HEK293T (cell line): Measurements from ENCODE around the gene SNX19.
"Not testable (repeated sequence)": the region's sequence is repeated elsewhere in the genome, so short reads cannot be mapped to it uniquely, and the experiment has no call there.

Experiments used
- CTCF ChIA-PET: fragments of 350-600 bp; formaldehyde crosslinking; extraction: SDS; loops from one replicate; lab custom pipeline; 2021; ENCODE audit warnings: antibody characterized with exemption, inconsistent platforms; lab: Yijun Ruan, JAX
- POLR2A ChIA-PET: fragments of 350-600 bp; formaldehyde crosslinking; extraction: SDS; loops from one replicate; lab custom pipeline; 2020; ENCODE audit warnings: antibody characterized with exemption, inconsistent platforms; lab: Yijun Ruan, JAX
- DNase-seq: peaks from one replicate; pipeline ENCODE4 v3.0.0; 2012; ENCODE audit warnings: mixed read lengths; ENCODE audit errors: extremely low spot score
- ARNT ChIP-seq: fragments of 450-650 bp; IDR thresholded peaks from 2 replicates; pipeline ENCODE4 v1.6.1; 2017; ENCODE audit warnings: mild to moderate bottlenecking
- BHLHE40 ChIP-seq: fragments of 450-650 bp; IDR thresholded peaks from 2 replicates; pipeline ENCODE4 v1.6.1; 2016; ENCODE audit warnings: mild to moderate bottlenecking, moderate library complexity, borderline replicate concordance
- CTBP1 ChIP-seq: fragments of 450-650 bp; IDR thresholded peaks from 2 replicates; pipeline ENCODE4 v1.6.1; 2016; ENCODE audit warnings: borderline replicate concordance
- ELF4 ChIP-seq: fragments of 450-650 bp; IDR thresholded peaks from 2 replicates; pipeline ENCODE4 v1.6.1; 2017; ENCODE audit warnings: antibody characterized with exemption
- FOXA1 ChIP-seq: fragments of 450-650 bp; IDR thresholded peaks from 2 replicates; pipeline ENCODE4 v1.6.1; 2016; ENCODE audit warnings: mild to moderate bottlenecking
- FOXK2 ChIP-seq: fragments of 450-650 bp; IDR thresholded peaks from 2 replicates; pipeline ENCODE4 v1.6.1; 2016; ENCODE audit warnings: mild to moderate bottlenecking
- FOXM1 ChIP-seq: fragments of 450-650 bp; IDR thresholded peaks from 2 replicates; pipeline ENCODE4 v1.6.1; 2017; ENCODE audit warnings: mild to moderate bottlenecking, borderline replicate concordance
- HDGF ChIP-seq: fragments of 450-650 bp; IDR thresholded peaks from 2 replicates; pipeline ENCODE4 v1.6.1; 2017; ENCODE audit warnings: antibody characterized with exemption, borderline replicate concordance
- L3MBTL2 ChIP-seq: fragments of 450-650 bp; conservative IDR thresholded peaks from 2 replicates; pipeline ENCODE4 v1.6.1; 2016; ENCODE audit warnings: mild to moderate bottlenecking
- LEF1 ChIP-seq: fragments of 450-650 bp; IDR thresholded peaks from 2 replicates; pipeline ENCODE4 v1.6.1; 2017; ENCODE audit warnings: mild to moderate bottlenecking, borderline replicate concordance
- NFRKB ChIP-seq: fragments of 450-650 bp; IDR thresholded peaks from 2 replicates; pipeline ENCODE4 v1.6.1; 2016; ENCODE audit warnings: mild to moderate bottlenecking, moderate library complexity
- SP1 ChIP-seq: fragments of 450-650 bp; IDR thresholded peaks from 2 replicates; pipeline ENCODE4 v1.6.1; 2017
- SUZ12 ChIP-seq: fragments of 450-650 bp; IDR thresholded peaks from 2 replicates; pipeline ENCODE4 v1.6.1; 2016; ENCODE audit warnings: mild to moderate bottlenecking
- TARDBP ChIP-seq: fragments of 450-650 bp; IDR thresholded peaks from 2 replicates; pipeline ENCODE4 v1.6.1; 2016
- ZNF384 ChIP-seq: fragments of 450-650 bp; IDR thresholded peaks from 2 replicates; pipeline ENCODE4 v1.6.1; 2016
- TF ChIP-seq, protein P1 (sequence below): fragments of 450-650 bp; IDR thresholded peaks from 2 replicates; pipeline ENCODE4 v1.6.1; 2016

SNX19 gene

DNA sequence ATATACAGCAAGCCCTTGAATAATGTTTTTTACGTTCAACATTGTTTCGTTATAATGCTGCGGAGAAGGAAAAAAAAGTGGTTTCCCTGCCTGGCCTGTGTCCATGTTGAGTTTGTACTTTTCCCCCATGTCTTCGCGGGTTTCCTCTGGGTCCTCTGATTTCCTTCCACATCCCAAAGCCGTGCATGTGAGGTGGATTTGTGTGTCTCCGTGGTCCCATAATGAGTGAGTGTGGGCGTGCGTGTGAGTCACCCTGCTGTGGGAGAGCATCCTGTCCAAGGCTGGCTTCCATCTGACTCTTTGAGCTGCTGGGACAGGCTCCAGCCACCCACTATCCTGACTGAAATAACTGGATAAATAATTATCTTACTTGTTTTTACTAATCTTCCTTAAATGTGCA lies 29.6 kb upstream of the SNX19 start:
- ChIA-PET POLR2A (no interaction called here), CTCF (no interaction called here)
- TF ChIP-seq HDGF (no peak), FOXK2 (no peak), L3MBTL2 (no peak), SP1 (no peak), ARNT (no peak), CTBP1 (no peak), NFRKB (no peak)
- no peak for DNase-seq

DNA sequence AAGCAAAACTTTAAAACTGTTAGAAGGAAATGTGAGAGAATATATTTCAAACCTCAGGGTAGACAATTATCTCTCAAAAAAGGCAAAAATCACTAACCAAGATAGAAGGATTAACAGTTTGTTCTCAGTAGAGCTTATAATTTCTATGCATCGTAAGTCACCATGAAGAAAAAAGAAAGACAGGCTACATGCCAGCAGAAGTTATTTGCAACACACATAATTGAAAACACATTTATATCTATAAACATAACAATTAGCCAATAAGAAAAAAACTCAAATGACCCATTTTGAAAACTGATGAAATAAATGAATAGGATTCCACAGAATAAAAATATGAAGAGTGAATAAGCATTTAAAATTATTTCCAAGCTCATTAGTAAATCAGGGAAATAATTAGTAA lies 24.4 kb upstream of the SNX19 start:
- POLR2A ChIA-PET: no interaction called here
- DNase-seq: no peak
- no peak for TF ChIP-seq BHLHE40
- no peak for TF ChIP-seq ARNT
- no peak for TF ChIP-seq L3MBTL2
- TF ChIP-seq, protein P1, sequence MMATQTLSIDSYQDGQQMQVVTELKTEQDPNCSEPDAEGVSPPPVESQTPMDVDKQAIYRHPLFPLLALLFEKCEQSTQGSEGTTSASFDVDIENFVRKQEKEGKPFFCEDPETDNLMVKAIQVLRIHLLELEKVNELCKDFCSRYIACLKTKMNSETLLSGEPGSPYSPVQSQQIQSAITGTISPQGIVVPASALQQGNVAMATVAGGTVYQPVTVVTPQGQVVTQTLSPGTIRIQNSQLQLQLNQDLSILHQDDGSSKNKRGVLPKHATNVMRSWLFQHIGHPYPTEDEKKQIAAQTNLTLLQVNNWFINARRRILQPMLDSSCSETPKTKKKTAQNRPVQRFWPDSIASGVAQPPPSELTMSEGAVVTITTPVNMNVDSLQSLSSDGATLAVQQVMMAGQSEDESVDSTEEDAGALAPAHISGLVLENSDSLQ: no peak
- TF ChIP-seq SUZ12: no peak
- TF ChIP-seq SP1: no peak
- no peak for TF ChIP-seq NFRKB
- no peak for TF ChIP-seq FOXK2
- CTCF ChIA-PET: no interaction called here

DNA sequence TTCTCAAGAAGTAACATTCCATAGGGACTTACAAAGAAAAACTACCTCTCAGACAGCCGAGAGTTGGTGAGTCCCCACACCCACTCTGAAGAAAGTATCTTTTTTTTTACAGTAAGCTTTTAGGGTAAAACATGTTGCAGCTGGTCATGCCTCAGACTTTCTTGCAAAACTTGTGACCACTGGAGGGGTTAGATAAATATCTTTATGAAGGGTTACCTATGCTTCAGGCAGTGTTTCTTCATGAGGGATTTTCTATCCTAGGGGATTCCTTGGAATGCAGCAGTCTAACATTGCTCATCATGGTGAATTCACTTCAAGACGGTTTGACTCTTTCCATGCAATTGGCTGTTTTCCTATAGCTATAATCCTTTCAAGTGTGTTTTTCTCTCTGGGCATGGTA lies 20.8 kb upstream of the SNX19 start:
- TF ChIP-seq BHLHE40 (no peak), L3MBTL2 (no peak), HDGF (no peak), ELF4 (no peak), FOXK2 (no peak), ARNT (no peak), LEF1 (no peak), SP1 (no peak), FOXA1 (no peak), FOXM1 (no peak), TARDBP (no peak)
- ChIA-PET CTCF (no interaction called here), POLR2A (no interaction called here)
- DNase-seq: no peak

DNA sequence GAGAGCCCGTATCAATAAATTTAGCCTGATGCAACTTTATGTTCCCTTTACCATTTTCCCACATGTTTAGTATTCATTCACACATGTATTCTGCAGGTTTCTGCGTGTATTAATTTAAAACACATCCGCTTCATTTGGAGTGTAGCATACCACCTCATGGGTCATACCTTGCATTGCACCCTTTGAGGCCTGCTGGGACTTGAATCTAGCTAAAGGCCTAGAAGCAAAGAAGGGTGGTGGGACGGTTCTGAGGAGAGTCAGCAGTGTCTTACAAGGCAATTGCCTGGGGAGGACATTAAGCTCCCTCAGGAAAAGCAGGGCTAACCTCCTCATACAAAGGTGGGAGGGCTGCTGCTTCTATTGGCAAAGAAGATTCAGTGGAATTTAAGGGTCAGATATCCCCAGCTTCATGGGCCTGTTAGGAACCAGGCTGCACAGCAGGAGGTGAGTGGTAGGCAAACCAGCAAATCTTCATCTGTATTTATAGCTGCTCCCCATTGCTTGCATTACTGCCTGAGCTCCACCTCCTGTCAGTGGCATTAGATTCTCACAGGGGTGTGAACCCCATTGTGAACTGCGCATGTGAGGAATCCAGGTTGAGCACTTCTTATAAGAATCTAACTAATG lies 15.9 kb upstream of the SNX19 start:
- no peak for TF ChIP-seq ELF4
- no peak for TF ChIP-seq TARDBP
- TF ChIP-seq ZNF384: no peak
- TF ChIP-seq L3MBTL2: no peak
- TF ChIP-seq HDGF: no peak
- TF ChIP-seq, protein P1: no peak
- TF ChIP-seq FOXM1: no peak
- no peak for TF ChIP-seq ARNT
- no peak for TF ChIP-seq FOXK2
- no peak for TF ChIP-seq BHLHE40
- CTCF ChIA-PET: interaction anchor here (1.3 kb wide), 1 partner anchor 16 kb away, joined by 3 read pairs; no protein-coding TSS in a partner anchor
- no peak for DNase-seq
- POLR2A ChIA-PET: no interaction called here

DNA sequence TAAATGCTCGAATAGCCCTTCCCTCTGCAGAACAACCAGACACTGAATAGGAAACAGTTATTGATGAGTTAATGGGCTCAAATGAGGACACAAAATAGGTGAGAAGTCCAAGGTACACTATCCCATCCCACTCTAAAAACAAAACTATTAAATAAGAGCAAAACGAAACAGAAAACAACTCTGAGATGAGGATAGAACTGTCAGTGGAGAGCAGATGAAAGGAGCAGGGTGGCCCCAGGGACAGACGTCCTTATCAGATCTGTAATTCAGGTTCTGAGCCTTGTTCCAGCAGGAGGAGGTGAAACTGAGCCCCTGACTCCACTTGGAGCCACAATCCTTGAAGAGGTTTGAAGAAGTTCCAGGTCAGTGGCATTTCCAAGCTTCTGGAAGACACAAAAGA lies 8.5 kb upstream of the SNX19 start:
- POLR2A ChIA-PET: no interaction called here
- CTCF ChIA-PET: no interaction called here
- TF ChIP-seq LEF1 (no peak), NFRKB (no peak), SUZ12 (no peak), L3MBTL2 (no peak), HDGF (no peak), SP1 (no peak), TARDBP (no peak), CTBP1 (no peak), BHLHE40 (no peak), ZNF384 (no peak), ELF4 (no peak)
- no peak for DNase-seq

DNA sequence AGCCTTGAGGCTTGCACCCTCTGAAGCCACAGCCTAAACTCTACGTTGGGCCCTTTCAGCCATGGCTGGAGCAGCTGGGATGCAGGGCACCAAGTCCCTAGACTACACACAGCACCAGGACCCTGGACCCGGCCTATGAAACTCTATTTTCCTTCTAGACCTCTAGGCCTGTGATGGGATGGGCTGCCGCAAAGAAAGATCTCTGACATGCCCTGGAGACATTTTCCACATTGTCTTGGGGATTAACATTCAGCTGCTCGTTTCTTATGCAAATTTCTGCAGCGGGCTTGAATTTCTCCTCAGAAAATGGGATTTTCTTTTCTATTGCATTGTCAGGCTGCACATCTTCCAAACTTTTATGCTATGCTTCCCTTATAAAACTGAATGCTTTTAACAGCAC lies 4.3 kb upstream of the SNX19 start:
- POLR2A ChIA-PET: not testable (repeated sequence)
- CTCF ChIA-PET: interaction anchor here (0.6 kb wide), 1 partner anchor 1836 kb away, joined by 3 read pairs; no protein-coding TSS in a partner anchor

DNA sequence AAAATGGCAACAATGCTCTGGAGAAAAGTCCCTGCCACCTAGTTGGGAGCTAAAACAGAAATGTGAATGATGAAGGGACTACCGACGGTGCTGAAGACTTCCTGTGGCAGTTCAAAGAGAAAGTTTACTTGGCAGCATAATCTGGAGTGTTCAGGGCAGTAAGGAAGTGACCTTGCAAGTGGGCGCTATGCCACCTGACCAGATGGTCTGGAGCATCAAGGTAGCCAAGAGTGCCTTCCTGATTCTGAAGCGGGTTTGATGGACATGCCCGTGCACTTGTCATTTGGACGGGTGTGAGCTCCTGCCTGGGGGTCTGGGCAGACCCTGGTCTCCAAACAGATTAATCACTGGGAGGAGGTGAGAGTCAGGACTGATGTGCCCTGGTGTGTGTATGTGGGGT lies 1.8 kb upstream of the SNX19 start:
- TF ChIP-seq LEF1 (no peak), CTBP1 (no peak), FOXK2 (no peak), TARDBP (no peak), SP1 (no peak), FOXM1 (no peak), NFRKB (no peak), L3MBTL2 (no peak), SUZ12 (no peak), HDGF (no peak), FOXA1 (no peak), ZNF384 (no peak), ARNT (no peak)
- TF ChIP-seq, protein P1: no peak
- CTCF ChIA-PET: no interaction called here
- no peak for DNase-seq
- POLR2A ChIA-PET: no interaction called here

More for the DNA sequence above, 4.3 kb upstream of the SNX19 start:
- not testable (repeated sequence) for DNase-seq
